Loucy (cell line): ENCODE measurements around the gene LITAFD.

Source experiments
- CTCF ChIP-seq: fragments of 200-600 bp; sonication (generic); conservative IDR thresholded peaks from 2 replicates; pipeline ENCODE4 v1.5.1; 2014; ENCODE audit warnings: mild to moderate bottlenecking, antibody characterized with exemption, low read length
- EZH2phosphoT487 ChIP-seq: fragments of 200-600 bp; IDR thresholded peaks from 2 replicates; pipeline ENCODE4 v1.6.1; 2018; ENCODE audit warnings: antibody characterized with exemption, mild to moderate bottlenecking, moderate library complexity, borderline replicate concordance

- TF ChIP-seq CTCF (no peak), EZH2phosphoT487 (no peak)
Observed at GRCh38 chr16:8915722-8916301, 33.7 kb downstream of the LITAFD start.
